Non-pigmented ciliary epithelial cell (primary cell): ENCODE data around the gene IPO13.

Experiments
- DNase-seq: peaks from one replicate; pipeline ENCODE4 v3.0.0-alpha.2; 2010; ENCODE audit warnings: low read depth

The IPO13 gene

DNA sequence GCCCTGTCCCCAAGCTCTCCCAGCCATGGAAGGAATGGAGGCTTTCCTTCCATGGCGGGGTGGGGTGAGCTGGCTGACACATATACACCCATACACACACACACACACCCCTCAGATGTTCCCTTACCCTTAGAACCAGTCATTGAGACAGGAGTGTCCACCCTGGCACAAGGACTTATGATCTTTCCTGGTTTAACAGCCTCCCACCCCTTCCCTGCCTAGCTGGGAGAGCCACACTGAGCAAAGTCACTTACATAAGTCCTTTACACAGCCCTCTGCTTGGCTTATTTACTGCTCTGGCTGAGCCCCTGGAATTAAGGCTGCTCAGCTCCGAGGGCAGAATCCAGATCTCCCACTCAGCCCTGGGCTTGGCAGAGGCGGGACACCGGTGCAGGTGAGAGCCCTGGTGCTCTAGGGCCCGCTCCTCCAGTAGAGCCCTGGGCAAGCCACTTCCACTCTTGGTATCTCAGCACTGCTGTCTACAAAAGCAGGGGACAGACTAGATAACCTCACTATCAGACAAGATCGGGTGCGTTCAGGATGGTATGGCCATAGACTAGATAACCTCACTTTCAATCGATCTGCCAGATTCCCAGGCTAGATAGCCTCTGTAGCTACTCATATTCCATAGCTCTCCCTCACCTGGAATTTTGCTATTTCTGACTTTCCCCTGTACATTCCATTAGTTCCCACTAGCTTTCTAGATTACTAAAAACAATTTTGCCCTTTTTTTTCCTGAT is 67.8 kb downstream of the IPO13 start:
- DNase-seq = no peak

DNA sequence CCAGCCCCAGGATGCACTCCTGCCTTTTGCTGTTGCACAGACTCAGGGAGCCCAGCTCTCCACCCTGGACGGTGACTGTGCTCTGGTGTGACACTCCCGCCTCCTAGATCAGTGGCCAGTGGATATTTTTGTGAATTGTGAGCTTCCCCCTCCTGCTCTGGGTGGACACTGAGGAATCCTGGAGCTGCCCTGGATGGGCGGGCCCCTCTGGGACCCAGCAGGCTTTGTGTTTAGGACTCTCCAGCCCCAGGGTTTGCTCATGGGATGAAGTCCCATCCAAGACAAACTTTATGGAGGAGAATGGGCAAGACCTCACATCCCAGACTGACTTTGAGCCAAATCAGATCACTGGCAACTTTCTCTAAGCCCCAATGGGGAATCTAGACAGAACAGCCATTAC is 68.5 kb downstream of the IPO13 start:
- DNase-seq = no peak

DNA sequence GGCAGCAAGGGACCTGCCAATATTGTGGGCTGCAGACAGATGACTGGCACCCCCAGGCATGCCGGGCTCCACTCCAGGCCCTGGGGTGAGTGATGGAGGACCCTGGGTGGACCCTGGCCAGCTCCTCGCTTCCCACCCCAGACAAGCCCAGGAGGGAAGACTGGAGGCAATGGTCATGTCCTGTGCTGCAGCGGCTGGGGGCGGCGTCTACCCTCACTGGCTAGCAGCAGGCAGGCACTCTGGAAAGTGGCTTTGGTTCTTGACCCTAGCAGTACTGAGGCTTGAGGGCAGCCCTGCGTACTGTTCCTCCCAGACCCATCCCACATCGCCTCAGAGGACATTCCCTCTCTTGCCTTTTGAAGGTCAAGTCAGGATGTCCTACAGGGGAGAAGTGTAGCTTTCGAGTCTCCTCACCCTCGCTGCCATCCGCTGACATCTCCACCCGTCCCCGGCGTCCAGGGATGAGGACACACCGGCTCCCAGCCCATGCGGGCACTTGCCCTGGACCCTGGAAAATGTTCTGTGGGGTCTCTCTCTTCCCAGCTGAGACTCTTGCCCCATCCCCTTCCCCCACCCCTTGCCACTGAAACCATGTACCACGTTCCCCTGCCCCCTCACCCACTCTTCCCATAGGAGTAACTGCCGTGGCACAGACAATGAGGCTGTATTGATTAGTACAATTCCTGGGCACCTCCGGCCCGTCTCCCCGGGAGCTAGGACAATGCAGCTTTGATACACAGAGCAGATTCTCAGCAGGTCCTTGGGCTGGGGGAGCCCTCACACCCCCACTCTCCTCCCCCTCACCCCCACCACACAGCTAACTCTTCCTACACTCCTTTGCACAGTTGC is 69.5 kb downstream of the IPO13 start:
- no peak for DNase-seq

DNA sequence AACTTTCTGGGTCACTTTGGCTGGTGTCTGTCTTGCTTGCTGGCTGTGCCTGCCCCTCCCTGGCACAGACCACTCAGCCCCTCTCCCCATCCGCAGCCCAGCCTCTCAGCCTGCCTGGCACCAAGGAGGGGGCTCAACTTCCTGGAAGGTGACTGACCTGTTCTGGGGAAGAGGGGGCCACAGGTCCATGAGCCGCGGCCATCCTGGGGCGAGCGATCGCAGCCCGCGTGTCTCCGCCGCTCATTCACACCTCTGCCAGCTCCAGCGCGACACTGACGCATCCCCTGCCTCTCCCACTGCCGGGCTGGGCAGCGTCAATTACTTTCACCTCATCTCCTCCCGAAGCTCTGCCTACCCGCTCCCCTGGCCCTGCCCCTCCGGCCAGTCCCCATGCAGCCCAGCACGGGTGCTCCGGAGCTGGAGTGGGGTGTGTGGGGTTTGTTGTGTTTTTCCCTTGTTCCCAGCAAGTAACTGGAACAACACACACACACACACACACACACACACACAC is 70.2 kb downstream of the IPO13 start:
- no peak for DNase-seq
